Cardiac ventricle fibroblast (primary cell): ENCODE data around the gene TMEM107. TPM values are rescaled to one million over a fixed set of nuclear protein-coding genes. Genes with fewer than 3 reads are reported as not detected.

ENCODE experiments used
- total RNA-seq: library from RNA; depleted of rRNA; stranded (reverse); fragments of >200 nt; gene quantifications from 2 replicates; pipeline ENCODE4 v1.2.3, GENCODE V29; 2015

Gene TMEM107
- total RNA-seq: 12.4 and 22.3 TPM in 2 replicates

DNA sequence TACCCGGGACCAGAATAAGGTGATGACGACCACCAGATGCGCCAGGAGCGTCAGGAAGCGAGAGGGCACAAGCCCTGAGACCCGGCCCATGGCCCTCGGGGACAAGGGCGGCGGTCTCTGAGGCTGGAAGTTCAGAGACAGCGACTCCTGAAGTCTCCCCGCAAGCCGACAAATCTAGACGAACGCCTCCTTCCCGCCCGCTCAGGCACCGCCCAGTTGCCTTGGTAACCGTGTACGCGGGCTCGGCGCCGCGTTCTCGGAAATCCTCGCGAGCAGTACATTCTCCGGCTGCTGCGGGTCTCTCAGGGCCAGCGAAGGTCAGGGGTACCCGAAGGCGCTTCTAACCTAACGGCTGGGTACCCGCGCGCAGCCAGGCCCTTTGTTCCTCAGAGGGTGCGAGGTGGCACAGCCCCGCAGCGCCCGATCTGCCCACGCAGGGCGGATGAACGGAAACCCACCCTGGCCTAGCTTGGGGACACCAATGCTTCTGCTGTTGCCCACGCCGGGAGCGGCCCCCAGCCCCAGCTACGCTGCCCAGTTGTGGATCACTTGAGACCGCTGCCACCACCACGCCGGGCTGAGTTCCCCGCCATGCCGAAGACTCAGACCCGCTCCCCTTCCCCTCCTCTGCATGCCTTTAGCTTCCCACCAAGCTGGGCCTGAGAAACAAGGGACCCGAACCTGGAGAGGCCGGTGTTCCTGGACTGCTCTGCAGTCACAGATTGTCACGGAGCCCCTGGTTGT is at the start of gene TMEM107:
Gene TMEM107, minus strand, starts transcription at position 184 of the 744 bp plus-strand sequence. Its CDS starts 94 bp downstream, at position 90.

DNA sequence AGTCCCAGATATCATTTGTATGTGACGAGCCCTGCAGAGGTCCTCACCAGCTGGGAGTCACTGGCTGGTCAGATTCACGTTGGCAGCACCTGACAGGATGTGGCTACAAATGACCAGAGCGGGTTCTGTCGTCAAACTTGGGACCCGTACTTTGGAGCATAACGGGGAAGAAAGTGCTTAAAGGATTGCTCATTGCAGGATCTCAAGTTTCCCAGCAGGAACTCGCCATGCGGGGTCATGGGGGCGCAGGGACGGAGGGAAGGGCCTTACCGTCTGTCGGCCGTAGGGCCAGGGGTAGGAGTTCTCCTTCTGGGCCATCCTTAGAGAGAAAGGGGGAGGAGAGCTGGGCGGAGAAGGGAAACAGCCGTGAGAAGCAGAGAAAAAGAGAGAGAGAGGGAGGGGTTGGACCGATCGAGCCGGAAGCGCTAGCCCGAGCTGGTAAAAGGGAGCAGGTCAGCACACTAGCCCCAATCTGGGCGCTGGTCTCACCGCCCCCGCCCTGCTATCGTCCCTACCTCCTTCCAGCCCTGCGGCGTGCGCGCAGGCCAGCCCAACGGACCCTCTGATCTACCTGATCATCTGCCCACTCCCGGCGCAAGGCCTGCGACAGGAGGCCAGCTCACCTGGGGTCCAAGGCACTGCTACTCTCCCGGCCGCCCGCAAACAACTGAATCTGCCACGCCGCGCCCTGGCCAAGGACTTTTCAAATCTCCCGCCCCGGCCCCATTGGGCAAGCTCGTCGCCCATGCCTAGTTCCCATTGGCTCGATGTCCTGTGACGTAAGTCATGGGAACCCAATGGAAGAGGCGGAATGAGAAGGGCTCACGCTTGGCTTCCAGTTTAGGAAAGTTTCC is 34.0 kb upstream of the TMEM107 start, which contains the start of gene AURKB:
Gene AURKB, minus strand, starts transcription at position 669 of the 854 bp plus-strand sequence. Its CDS starts 351 bp downstream, at position 318.

DNA sequence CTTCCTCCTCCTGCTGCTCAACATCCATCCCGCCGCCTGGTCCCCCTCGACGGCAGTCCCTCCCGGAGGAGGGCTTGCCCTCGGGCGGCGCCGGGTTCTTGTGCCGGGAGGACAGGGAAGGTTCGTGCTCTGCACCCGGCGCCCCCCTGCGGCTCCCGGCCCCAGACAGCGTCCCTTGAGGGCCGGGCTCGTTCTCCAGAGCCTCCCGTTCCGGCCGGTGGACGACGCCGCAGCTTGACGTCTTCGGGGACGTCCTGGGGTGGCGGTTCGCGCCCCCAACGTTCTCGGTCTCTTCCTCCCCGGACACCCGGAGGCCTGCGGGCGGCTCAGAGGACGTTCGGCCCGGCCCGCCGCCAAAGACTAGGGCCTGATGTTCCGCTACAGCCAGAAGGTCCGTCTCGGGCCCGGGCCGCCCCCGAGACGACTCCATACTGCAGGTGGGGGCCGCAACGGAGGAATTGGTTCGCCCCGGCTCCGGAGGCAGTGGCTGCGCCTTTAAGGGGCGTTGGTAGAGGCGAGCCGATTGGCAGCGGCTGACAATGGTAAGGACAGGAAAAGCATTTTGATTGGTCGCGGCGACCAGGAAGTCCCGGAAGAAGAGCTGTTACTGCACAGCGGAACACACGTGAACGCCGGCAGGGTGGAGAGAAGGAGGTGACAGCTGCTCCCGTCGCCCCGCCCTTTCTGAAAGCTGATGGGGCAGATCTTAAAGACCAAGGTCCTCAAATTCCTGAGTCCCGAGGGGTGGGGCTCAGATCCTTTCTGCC is 13.7 kb upstream of the TMEM107 start, which contains the start of gene BORCS6:
Gene BORCS6, minus strand, starts transcription at position 470 of the 767 bp plus-strand sequence. Its CDS starts 40 bp downstream, at position 430.

DNA sequence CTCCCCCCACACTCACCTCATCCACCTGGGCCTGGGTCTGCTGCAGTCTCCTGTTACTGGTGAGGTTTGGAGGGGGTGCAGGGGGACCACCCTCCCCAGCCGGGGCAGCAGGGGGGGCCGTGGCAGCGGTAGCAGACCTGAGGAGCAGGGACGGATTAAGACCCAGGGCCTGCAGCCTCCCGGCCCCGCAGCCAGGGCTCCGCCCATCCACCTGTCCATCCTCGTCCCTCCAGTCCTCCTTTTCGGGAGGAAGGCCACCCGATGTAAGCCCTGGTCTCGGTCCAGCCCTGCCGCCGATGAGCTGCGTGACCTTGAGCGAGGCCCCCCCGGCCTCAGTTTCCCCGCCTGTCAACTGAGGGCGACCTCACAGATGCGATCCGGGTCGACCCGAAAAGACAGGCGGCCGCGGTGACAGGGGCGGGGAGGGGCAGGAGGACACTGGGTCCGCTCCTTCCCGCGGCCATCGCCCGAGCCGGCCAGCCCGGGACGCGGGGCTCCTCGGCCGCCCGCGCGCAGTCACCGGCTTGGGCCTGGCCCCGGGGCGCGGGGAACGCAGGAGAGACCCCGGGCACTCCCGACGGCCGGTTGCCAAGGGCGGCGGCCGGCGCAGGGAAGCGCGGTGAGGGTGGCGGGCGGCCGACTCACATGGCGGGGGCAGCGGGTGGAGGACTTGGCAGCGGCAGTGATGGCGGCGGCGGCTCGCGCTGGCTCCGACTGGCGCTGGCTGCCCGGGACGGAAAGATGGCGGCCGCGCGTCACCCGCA is 13.8 kb downstream of the TMEM107 start, which contains the start of gene VAMP2:
Gene VAMP2, minus strand, starts transcription at position 716 of the 764 bp plus-strand sequence. Its CDS starts 69 bp downstream, at position 647.

DNA sequence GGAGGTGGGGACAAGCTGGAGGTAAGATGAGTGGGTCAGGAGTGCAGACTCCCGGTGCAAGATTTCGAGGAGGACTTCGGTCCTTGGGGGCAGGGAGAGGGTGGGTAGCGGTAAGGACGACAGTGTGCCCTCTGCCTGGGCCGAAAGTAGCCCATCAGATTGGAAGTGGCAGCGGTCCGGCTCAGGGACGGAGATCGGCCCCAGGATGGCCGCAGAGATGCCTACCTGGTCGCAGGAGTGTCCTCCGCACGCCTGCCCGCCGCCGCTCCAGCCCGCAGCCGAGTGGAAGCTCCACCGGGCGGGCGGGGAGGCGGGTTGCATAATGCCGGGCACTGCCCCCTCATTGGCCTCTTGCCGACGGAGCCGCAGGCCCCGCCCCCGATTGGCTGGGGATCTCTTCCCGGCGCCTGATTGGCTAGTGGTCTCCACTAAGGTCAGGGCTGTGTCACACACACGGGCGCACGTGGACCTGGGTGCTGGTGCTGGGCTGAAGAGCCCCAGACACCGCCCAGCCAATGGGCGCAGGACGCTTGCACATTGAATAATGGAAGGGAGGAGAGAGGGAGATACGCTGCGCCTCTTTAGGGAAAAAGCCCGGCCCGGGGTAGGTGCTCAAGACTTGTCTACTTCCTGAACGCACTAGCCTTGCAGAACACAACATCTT is 23.9 kb downstream of the TMEM107 start, which contains the start of gene PER1:
Gene PER1, minus strand, starts transcription at position 293 of the 664 bp plus-strand sequence. CDS start 1,698 bp downstream, outside the sequence.

DNA sequence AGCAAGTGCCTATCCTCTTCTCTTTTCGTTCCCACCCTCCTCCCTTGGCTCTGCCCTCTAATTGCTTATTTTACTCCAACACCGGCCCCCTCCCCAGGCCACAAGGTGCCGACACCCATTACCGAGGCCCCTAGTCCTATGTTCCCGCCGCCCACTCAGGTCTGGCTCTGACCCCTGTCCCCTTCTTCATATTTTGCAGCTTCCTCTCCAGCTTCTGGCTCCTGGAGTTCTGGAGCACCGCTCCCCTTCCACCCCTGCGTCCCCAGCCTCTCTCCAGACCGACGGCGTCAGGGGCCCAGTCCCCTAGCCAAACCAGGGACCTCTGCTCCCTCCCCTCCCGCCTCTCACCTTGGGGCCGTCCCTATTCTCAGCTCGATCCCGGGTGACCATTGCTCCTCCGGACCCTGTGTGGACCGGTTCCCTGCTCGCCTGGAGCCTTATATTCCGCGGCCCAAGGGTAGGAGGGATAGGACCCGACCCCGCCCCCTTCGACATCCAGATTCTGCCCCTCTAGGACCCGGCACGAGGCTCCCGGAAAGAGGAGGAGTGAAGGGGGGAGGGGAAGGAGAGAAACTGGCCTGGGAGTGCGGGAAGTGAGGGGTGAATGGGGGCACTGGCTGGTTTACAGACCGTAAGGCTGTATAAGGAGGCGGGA is 52.4 kb downstream of the TMEM107 start, which contains the start of gene HES7:
Gene HES7, minus strand, starts transcription at position 412 of the 655 bp plus-strand sequence. Its CDS starts 22 bp downstream, at position 390.

Other genes with a start within 250 kb of the TMEM107 start
- gene KCNAB3, start 246.5 kb downstream of the TMEM107 start, total RNA-seq: 0.44 and 1.9 TPM in 2 replicates
- gene TRAPPC1, start 244.4 kb downstream of the TMEM107 start, total RNA-seq: 48.2 and 48.4 TPM in 2 replicates
- gene CNTROB, start 244.2 kb downstream of the TMEM107 start, total RNA-seq: 9.9 and 12.3 TPM in 2 replicates
- not detected in 2 replicates for gene GUCY2D, start 173.8 kb downstream of the TMEM107 start, total RNA-seq
- 0.50 and 0.83 TPM in 2 replicates for gene ALOX15B, start 137.3 kb downstream of the TMEM107 start, total RNA-seq
- not detected in 2 replicates for gene ALOX12B, start 88.7 kb downstream of the TMEM107 start, total RNA-seq
- gene ALOXE3, start 57.9 kb downstream of the TMEM107 start, total RNA-seq: not detected in 2 replicates
- not detected in 2 replicates for gene HES7, start 52.3 kb downstream of the TMEM107 start, total RNA-seq
- gene PER1, start 24.0 kb downstream of the TMEM107 start, total RNA-seq: 36.7 and 48.5 TPM in 2 replicates
- gene VAMP2, start 13.4 kb downstream of the TMEM107 start, total RNA-seq: 5.6 and 7.8 TPM in 2 replicates
- gene BORCS6, start 13.8 kb upstream of the TMEM107 start, total RNA-seq: 5.5 and 7.9 TPM in 2 replicates
- gene AURKB, start 34.2 kb upstream of the TMEM107 start, total RNA-seq: 1.5 and 1.6 TPM in 2 replicates
- 3.6 and 8.3 TPM in 2 replicates for gene CTC1, start 71.7 kb upstream of the TMEM107 start, total RNA-seq
- gene PFAS, start 72.9 kb upstream of the TMEM107 start, total RNA-seq: 12.5 and 13.7 TPM in 2 replicates
- 11.8 and 17.4 TPM in 2 replicates for gene RANGRF, start 112.3 kb upstream of the TMEM107 start, total RNA-seq
- 0.73 and 3.0 TPM in 2 replicates for gene SLC25A35, start 119.0 kb upstream of the TMEM107 start, total RNA-seq
- 0.68 and 1.2 TPM in 2 replicates for gene ARHGEF15, start 133.9 kb upstream of the TMEM107 start, total RNA-seq
- gene ODF4, start 163.5 kb upstream of the TMEM107 start, total RNA-seq: not detected in 2 replicates
- gene RPL26, start 206.8 kb upstream of the TMEM107 start, total RNA-seq: 4,586 and 4,963 TPM in 2 replicates
- not detected in 2 replicates for gene RNF222, start 221.4 kb upstream of the TMEM107 start, total RNA-seq